Fibroblast of upper back skin (primary cell): ENCODE results near the gene NLRC4.
"Not testable (repeated sequence)": the region's sequence is repeated elsewhere in the genome, so short reads cannot be mapped to it uniquely, and the experiment has no call there.

Source experiments
- DNase-seq: peaks from one replicate; pipeline ENCODE4 v3.0.0-alpha.2; 2013

The NLRC4 gene, protein sequence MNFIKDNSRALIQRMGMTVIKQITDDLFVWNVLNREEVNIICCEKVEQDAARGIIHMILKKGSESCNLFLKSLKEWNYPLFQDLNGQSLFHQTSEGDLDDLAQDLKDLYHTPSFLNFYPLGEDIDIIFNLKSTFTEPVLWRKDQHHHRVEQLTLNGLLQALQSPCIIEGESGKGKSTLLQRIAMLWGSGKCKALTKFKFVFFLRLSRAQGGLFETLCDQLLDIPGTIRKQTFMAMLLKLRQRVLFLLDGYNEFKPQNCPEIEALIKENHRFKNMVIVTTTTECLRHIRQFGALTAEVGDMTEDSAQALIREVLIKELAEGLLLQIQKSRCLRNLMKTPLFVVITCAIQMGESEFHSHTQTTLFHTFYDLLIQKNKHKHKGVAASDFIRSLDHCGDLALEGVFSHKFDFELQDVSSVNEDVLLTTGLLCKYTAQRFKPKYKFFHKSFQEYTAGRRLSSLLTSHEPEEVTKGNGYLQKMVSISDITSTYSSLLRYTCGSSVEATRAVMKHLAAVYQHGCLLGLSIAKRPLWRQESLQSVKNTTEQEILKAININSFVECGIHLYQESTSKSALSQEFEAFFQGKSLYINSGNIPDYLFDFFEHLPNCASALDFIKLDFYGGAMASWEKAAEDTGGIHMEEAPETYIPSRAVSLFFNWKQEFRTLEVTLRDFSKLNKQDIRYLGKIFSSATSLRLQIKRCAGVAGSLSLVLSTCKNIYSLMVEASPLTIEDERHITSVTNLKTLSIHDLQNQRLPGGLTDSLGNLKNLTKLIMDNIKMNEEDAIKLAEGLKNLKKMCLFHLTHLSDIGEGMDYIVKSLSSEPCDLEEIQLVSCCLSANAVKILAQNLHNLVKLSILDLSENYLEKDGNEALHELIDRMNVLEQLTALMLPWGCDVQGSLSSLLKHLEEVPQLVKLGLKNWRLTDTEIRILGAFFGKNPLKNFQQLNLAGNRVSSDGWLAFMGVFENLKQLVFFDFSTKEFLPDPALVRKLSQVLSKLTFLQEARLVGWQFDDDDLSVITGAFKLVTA

DNA sequence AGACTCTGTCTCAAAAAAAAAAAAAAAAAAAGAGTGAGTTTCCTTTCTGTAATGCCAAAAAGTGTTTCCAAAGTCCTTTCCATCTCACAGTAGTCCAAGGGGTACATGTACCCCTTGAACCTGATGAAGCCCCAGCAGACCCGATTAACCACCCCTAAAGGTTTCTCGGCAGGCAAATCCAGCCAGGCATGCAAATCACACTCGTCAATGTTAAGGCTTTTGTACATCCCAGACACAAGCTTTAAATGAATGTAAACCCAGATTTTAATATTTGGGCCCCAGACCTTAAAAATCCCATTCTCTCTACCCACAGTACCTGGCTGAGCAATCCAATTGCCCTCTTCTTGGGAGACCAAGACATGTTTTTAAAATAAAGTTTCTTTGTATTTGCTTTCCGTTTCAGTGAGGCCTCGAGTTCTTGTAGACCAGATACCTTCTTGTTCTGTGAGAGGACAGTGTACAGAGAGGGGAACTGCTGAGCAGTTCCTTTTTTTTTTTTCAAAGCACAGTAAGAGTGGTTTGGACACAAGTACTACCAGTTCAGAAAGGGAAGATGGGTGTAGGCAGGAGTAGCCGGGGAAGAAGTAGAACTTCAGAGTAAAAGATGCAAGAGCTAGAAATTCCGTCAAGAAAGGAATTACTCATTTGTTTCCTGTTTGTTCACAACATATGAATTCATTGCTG, at the start of gene NLRC4:
TSS of gene NLRC4 (minus strand) at position 465 of the 684 bp plus-strand sequence. CDS start 8,111 bp downstream, outside the sequence.
- no peak for DNase-seq

DNA sequence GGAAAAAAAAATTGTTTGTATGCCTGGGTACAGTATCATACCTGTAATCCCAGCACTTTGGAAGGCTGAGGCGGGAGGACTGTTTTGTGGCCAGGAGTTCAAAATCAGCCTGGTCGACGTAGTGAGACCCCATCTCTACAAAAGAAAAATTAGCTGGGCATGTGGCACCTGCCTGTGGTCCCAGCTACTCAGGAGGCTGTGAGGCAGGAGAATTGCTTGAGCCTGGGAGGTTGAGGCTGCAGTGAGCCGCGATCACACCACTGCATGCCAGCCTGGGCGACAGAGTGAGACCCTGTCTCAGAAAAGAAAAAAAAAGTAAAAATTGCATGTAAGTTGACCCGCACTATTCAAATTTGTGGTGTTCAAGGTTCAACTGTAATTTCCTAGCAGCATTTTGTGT, 45.9 kb upstream of the NLRC4 start:
- no peak for DNase-seq

DNA sequence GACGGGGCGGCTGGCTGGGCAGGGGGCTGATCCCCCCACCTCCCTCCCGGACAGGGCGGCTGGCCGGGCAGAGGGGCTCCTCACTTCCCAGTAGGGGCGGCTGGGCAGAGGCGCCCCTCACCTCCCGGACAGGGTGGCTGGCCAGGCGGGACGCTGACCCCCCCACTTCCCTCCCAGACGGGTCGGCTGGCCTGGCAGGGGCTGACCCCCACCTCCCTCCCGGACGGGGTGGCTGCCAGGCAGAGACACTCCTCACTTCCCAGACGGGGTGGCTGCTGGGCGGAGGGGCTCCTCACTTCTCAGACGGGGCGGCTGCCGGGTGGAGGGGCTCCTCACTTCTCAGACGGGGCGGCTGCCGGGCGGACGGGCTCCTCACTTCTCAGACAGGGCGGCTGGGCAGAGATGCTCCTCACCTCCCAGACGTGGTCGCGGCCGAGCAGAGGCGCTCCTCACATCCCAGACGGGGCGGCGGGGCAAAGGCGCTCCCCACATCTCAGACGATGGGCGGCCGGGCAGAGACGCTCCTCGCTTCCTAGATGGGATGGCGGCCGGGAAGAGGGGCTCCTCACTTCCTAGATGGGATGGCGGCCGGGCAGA, 29.4 kb upstream of the NLRC4 start:
- not testable (repeated sequence) for DNase-seq

DNA sequence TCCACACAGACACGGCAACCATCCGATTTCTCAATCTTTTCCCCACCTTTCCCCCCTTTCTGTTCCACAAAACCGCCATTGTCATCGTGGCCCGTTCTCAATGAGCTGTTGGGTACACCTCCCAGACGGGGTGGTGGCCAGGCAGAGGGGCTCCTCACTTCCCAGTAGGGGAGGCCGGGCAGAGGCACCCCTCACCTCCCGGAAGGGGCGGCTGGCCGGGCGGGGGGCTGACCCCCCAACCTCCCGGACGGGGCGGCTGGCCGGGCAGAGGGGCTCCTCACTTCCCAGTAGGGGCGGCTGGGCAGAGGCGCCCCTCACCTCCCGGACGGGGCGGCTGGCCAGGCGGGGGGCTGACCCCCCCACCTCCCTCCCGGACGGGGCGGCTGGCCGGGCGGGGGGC, 28.8 kb upstream of the NLRC4 start:
- not testable (repeated sequence) for DNase-seq

DNA sequence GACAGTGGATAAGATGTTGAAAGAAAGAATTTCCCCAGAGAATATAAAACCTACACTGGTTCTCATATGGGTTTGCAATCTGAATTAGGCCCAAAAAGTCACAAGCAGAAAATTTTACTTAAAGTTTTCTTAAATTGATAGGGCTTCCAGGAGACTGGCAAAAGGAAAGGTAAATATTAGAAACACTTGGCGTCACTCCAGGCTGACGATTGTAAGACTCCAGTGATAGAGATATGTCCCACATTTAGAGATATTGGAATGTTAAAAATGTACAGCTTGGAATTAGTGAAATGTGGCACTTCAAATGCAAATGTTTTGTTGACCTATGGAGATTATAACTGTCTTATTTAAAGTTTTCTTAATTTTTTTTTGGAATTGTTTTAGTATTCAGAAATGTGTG, 27.1 kb upstream of the NLRC4 start:
- DNase-seq, result no peak

DNA sequence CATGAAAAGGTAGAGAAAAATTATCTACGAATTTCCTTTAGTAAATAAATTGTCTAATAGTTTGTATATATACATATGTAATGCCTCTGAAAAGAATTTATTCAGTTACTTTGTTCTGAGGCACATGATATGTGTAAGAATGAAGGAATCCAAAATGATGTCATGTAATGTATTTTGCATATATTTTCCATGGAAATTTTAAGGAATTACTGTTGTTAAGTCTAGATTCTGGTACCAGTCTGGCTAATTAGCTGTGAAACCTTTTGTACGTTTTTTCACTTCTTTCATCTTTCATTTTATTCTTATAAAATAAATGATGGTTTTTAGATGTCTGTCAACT, 25.3 kb upstream of the NLRC4 start:
- DNase-seq, result no peak

DNA sequence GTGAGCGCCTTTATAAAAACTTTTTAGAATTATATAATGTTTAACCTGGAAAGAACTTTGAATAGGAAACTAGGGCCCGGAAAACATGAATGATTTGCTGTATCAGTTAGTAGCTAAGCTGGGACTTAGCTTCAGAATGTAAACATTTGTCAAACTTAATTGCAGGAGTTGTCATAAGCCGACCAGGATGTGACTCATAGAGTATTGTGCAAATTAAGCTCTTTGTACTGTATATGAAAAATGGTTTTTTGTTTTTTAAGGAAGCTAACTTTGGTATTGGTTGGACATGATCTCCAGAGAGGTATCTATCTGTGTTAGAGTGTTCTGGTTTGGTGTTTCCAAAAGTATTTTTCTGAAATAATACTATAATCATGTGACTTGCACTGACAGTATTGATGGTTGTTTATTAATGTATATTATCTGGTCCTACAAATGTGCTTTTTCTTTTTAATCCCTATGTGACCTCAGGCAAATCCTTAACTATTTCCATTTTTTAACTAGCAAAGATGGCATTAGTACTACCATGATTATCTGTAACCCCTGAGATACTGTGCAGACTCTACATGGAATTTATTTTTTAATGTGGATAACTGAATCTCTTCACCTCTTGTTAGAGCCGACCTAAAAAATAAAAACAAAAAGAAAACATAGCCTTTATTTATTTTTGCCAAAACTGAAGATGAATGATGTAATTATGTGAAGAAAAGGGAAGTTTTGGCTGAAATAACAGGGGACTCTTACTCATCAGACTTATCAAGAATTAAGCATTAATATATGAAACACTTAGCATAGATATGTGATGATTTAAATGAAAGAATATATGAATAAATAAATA, 24.7 kb upstream of the NLRC4 start:
- DNase-seq, result peak; percentile 51

DNA sequence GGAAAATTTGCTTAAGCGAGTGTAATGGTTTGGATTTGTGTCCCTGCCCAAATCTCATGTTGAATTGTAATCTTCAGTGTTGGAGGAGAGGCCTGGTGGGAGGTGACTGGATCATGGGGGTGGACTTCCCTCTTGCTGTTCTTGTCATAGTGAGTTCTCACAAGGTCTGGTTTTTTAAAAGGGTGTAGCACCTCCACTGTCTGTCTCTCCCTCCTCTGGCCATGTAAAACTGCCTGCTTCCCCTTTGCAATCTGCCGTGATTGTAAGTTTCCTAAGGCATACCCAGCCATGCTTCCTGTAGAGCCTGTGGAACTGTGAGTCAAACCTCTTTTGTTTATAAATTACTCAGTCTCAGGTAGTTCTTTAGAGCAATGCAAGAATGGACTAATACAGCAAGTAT, 19.6 kb upstream of the NLRC4 start:
- DNase-seq, result no peak

DNA sequence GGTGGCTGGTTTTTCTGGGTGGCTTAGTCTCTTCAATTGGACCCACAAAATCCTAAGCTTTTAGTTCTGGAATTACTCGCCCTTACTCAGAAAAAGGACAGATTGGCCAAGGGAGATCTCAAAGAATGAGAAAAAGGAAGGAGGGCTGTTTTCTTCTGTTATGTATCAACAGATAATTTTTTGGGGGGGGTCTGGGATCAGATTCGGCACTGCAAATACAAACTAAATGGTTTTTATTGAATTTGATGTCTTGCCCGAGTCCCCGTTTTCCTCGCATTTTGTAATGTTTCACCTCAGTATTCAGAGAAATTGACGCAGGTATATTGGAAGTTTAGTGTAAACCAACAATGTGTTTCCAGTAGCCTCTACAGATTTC, 13.8 kb upstream of the NLRC4 start:
- no peak for DNase-seq

DNA sequence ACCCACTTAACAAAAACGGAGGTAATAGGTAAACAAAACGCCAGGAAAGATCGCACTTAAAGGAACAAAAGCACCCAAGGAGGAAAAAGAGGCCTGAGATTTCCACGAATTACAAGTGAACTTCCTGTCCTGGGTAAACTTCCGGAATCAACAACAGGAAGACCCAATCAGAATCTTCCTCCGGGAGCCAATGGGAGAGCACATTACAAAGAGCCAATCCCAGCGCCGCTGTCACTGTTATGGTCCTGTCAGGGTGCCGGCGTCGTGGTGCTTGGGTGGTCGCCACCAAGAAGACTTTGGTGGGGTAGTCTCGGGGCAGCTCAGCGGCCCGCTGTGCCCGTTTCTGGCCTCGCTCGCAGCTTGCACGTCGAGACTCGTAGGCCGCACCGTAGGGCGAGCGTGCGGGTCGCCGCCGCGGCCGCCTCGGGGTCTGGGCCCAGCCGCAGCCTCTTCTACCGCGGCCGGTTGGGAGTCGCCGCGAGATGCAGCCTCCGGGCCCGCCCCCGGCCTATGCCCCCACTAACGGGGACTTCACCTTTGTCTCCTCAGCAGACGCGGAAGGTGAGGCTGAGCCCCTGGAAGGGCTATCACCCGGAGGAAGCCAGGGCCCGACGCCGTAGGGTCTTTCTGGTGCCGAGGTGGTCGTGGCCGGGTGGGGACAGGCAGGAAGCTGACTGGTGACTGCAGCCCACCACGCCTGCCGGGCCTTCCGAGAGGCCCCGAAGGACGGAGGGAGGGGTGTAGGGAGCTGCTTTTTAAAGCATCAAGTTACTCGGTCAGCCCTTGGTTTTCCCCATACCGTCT, 13.2 kb upstream of the NLRC4 start, which contains the start of gene YIPF4:
TSS of gene YIPF4 (plus strand) at position 231 of the 804 bp plus-strand sequence. CDS start at position 483, 252 bp downstream.
- DNase-seq, result peak; percentile 94

DNA sequence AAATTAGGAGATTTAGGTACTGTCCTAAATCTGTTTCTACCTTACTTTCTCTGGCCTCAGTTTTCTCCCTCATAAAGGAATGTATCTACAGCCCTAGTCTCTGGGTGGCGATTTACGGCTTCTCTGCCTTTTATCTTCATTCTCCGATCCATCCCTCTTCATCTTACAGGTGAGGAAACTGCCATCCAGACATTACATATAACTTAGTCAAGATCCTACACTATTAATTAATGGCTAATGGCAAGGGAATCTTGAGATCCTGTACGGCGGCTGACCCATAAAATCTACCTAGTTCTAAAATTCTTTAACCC, 12.6 kb upstream of the NLRC4 start:
- no peak for DNase-seq

DNA sequence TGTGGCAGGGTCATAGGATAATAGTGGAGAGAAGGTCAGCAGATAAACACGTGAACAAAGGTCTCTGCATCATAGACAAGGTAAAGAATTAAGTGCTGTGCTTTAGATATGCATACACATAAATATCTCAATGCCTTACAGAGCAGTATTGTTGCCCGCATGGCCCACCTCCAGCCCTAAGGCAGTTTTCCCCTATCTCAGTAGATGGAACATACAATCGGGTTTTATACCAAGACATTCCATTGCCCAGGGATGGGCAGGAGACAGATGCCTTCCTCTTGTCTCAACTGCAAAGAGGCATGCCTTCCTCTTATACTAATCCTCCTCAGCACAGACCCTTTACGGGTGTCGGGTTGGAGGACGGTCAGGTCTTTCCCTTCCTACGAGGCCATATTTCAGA, 11.1 kb upstream of the NLRC4 start:
- DNase-seq, result not testable (repeated sequence)

DNA sequence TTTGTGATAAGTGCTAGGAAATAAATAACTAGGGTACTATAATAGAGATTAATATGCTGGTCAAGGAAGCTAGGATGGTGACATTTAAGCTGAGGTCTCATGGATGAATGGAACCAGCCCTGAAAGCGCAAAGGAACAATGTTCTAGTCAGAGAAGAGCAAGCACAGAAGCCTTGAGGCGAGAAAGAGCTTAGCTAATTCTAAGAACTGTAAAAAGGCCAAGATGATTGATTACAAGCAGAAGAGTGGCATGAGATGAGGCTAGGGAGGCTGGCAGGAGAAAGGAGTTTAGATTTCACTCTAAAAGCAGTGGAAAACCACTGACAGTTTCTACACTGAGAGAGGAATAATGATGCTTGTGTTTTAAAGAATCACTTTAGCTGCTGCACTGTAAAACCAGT, 9.6 kb upstream of the NLRC4 start:
- DNase-seq, result no peak

DNA sequence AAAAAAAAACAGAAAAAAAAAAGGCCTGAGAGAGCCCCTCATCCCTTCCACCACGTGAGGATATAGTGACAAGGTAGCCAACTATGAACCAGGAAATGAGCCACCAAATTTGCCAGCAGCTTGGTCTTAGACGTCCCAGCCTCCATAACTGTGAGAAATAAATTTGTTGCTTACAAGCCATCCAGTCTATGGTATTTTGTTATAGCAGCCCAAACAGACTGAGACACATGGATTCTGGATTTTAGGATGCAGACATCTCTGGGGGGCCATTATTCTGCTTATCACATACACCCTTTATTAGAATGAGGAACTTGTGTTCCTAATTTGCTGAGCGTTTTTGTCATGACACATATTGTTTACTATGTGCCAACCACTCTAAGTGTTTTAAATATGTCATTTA, 7.6 kb upstream of the NLRC4 start:
- DNase-seq, result no peak

DNA sequence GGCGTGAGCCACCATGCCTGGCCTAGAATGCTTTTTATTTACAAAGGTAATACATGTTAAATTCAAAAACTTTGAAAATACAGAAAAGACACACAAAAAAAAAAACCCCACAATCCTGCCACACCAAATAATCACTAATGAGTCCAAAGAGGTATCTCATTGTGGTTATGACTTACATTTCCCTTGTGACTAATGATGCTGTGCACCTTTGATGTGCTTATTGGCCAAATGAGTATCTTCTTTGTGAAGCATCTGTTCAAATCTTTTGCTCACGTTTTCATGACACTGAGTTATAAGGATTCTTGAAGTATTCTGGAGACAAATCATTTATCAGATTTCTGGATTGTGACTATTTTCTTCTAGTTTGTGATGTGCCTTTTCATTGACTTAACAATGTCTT, 6.4 kb upstream of the NLRC4 start:
- no peak for DNase-seq

DNA sequence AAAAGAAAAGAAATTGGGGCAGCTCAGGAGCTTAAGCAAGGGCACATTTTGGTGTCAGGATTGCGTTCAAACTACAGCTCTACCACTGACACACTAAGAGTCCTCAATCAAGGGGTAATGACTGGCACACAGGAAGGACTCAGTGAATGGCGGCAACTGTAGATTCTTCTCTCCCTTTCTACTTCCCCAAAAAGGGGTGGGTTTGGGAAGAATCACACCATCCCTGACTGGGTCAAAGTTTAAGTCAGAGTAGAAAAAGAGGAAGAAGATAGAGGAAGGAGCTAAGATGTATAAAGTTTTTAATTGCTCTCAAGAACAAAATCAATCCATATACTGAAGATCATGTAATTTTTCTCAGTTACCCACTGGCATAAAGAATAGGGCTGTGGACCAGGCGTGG, 2.6 kb downstream of the NLRC4 start:
- DNase-seq, result no peak

DNA sequence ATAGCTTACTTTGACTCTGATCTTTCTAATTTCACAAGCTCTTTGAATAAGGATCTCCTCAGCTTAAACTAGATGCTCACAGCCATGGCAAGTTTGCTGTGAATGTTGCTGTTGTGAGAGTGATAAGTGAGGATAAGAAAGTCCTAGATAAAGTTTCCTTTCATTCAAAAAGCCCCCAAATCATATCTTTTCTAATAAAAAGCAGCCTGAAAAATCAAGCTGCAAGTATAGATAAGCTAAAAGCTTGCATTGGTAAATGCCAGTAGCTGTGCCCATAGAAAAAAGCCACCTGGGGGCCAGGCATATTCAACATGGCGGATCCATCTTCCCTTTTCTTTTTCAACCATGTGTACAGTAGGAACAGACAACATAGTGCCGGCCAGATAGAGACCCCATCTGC, 4.3 kb downstream of the NLRC4 start:
- DNase-seq, result no peak

DNA sequence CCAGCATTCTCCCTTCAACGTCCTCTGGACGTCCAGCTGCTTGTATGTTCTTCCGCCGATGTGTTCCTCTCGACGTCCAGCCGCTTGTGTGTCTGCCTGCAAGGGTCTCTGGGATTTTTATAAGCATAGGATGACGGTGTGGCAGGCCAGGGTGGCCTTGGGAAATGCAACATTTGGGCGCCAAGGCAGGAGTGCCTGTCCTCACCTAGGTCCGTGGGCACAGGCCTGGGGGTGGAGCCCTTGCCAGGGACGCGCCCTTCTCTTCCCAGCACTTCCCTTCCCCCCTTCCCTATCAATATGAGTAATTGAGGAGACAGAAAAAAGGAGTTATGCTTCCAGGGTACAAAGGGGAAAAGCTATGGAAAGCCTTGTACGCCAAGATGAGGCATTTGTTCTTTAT, 6.4 kb downstream of the NLRC4 start:
- DNase-seq, result no peak

DNA sequence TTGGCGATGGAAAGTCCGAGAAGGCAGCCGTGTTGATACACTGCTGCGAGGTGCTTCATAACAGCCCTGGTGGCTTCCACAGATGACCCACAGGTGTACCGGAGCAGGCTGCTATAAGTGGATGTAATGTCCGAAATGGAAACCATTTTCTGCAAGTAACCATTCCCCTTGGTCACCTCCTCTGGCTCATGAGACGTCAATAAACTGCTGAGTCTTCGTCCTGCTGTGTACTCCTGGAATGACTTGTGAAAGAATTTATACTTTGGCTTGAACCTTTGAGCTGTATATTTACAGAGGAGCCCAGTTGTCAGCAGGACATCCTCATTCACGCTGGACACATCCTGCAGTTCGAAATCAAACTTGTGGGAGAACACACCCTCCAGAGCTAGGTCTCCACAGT, 14.4 kb downstream of the NLRC4 start:
- DNase-seq, result no peak

DNA sequence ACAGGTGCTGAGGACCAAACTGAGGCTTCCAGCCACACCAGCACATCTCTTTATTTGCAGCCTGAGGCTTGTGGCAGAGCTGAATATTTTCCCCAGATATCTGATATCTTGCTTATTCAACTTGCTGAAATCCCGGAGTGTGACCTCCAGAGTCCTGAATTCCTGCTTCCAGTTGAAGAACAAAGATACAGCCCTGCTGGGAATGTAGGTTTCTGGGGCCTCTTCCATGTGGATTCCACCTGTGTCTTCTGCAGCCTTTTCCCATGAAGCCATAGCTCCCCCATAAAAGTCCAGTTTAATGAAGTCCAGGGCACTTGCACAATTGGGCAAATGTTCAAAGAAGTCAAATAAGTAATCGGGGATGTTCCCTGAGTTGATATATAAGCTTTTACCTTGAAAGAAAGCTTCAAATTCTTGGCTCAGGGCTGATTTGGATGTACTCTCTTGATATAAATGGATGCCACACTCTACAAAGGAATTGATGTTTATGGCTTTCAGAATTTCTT, 14.9 kb downstream of the NLRC4 start:
- DNase-seq, result no peak

DNA sequence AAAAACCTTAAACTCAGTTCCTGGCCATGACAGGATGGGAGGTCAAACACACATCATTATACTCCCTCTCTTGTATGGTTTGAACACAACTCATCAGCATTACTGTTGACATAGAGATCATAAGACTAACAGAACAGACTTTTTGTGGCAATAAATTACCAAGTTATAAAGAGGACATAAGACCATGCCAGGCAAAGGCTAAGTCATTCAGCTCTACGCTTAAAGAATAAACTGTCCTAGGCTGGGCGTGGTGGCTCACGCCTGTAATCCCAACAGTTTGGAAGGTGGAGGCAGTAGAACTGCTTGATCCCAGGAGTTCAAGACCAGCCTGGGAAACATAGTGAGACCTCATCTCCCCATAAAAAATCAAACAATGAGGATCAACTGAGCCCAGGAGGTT, 16.4 kb downstream of the NLRC4 start:
- DNase-seq, result no peak
